DMS114 treated with DMSO at 0.1 percent for 48 hours (cell line): Measurements from ENCODE around the gene KANSL1.
"Not testable (repeated sequence)": the region's sequence is repeated elsewhere in the genome, so short reads cannot be mapped to it uniquely, and the experiment has no call there.

Source experiments
- DNase-seq: peaks from one replicate; lab custom pipeline; 2025; ENCODE audit not compliant: unreplicated experiment; lab: John Stamatoyannopoulos, UW

The KANSL1 gene, protein sequence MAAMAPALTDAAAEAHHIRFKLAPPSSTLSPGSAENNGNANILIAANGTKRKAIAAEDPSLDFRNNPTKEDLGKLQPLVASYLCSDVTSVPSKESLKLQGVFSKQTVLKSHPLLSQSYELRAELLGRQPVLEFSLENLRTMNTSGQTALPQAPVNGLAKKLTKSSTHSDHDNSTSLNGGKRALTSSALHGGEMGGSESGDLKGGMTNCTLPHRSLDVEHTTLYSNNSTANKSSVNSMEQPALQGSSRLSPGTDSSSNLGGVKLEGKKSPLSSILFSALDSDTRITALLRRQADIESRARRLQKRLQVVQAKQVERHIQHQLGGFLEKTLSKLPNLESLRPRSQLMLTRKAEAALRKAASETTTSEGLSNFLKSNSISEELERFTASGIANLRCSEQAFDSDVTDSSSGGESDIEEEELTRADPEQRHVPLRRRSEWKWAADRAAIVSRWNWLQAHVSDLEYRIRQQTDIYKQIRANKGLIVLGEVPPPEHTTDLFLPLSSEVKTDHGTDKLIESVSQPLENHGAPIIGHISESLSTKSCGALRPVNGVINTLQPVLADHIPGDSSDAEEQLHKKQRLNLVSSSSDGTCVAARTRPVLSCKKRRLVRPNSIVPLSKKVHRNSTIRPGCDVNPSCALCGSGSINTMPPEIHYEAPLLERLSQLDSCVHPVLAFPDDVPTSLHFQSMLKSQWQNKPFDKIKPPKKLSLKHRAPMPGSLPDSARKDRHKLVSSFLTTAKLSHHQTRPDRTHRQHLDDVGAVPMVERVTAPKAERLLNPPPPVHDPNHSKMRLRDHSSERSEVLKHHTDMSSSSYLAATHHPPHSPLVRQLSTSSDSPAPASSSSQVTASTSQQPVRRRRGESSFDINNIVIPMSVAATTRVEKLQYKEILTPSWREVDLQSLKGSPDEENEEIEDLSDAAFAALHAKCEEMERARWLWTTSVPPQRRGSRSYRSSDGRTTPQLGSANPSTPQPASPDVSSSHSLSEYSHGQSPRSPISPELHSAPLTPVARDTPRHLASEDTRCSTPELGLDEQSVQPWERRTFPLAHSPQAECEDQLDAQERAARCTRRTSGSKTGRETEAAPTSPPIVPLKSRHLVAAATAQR (N-terminal part only)

DNA sequence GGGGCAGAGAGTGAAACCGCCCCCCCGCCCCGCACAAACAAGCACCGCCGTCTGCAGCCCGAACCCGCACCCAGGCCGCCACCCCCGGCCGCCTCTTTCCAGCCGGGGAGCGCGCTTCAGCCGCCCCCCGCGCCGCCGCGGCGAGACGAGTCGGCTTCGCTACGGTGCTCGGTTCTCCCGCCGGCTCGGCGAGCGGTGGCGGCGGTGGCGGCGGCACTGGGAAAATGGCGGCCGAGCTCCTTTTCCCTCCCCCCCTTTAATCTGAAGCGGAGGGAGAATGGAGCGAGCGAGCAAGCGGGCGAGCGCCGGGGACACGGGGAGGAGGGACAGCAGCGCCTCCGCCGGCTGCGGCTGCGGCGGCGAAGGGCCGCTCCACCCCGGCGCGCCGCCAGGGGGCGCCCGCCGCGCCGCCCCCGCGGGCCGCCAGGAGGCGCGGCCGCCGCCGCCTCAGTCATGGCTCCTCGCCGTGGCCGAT, at the start of gene KANSL1:
Gene KANSL1 (minus strand): TSS at position 279 of the 475 bp plus-strand sequence. CDS start 21,286 bp downstream, outside the sequence.
- DNase-seq = peak; percentile 90

DNA sequence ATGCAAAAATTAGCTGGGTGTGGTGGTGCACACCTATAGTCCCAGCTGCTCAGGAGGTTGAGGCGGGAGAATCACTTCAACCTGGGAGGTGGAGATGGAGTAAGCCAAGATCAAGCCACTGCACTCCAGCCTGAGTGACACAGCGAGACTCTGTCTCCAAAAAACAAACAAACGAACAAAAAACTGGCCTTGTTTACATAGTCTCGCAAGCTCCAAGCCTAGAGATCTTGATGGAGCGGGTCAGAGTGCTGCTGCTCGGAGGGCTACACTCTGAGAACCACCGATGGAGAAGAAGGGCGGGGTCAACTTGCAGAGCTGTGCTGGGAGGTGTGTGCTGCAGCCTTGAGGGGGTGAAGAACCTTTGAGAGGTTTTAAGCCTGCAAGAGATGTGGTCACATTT, 38.1 kb upstream of the KANSL1 start:
- DNase-seq = not testable (repeated sequence)

DNA sequence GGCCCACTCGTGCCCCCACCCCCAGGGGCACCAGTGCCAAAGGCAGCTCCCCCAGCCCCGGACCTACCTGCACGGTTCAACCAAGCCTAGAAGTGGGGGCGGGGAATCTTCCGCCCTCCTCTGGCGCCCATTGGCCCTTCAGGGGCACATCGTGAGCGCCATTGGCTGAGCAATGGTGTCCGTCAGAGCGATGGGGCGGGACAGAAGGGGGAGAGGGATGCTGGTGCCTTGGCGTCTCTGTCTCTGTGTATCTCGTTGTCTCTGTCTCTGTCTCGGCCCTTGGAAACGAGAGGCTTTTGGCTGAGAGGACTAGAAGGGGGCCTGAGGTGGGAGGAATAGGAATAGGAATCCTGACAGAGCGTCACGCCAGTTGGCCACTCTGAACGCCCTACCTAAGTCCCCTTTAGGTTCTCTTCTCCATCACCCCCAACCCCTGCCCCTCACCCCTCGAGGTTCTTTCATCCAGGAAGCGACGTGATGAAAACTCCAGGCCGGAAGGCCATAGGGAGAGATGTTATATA, 32.1 kb upstream of the KANSL1 start:
- DNase-seq = peak; percentile 94

DNA sequence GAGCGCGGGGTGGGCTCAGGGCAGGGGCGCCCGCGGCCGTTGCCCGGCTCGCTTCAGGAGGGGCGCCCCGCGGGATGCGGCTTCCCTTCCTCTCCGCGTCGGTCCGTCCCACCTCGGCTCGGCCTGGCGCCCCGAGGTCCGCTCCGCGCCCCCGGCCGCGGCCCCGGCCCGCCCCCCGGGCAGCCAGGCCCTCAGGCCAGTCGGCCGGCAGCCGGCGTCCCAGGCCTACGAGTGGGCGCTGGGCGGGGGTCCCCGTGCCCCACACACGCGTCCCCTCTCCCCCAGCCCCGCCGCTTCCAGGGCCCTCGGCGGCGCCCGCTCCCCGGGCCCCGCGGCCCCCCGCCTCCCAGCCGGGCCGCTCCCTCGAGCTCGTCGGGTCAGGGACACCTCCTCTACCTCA, 31.6 kb upstream of the KANSL1 start:
- not testable (repeated sequence) for DNase-seq

DNA sequence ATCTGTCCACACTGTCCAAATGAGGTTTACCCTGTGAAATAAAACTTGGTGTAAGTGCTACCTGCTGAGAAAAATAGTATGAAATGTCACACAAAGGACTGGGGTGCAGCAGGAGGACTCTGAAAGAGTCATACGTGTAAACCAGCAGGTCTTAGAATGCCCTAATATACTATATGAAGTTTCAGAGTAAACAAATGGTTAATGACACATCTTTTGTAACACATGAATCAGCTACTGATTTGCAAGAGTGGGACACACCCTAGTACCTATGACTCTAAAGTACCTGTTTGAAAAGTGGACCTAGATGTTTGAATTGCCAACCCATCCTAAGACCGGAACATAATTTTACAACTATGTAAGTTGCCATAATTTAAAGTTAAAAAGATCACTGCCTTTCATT, 29.8 kb upstream of the KANSL1 start:
- DNase-seq = not testable (repeated sequence)

DNA sequence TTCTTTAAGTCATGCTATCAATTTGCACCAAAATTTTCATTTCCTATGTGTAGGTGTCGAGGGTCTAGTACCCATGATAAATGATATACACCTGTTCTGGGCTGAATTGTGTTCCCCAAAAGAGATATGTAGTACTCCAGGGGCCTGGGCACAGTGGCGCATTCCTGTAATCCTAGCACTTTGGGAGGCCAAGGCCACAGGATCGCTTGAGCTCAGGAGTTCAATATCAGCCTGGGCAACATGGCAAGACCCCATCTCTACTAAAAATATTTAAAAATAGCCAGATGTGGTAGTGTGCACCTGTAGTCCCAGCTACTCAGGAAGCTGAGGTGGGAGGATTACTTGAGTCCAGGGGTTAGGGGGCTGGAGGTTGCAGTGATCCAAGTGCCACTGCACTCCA, 23.5 kb upstream of the KANSL1 start:
- no peak for DNase-seq

DNA sequence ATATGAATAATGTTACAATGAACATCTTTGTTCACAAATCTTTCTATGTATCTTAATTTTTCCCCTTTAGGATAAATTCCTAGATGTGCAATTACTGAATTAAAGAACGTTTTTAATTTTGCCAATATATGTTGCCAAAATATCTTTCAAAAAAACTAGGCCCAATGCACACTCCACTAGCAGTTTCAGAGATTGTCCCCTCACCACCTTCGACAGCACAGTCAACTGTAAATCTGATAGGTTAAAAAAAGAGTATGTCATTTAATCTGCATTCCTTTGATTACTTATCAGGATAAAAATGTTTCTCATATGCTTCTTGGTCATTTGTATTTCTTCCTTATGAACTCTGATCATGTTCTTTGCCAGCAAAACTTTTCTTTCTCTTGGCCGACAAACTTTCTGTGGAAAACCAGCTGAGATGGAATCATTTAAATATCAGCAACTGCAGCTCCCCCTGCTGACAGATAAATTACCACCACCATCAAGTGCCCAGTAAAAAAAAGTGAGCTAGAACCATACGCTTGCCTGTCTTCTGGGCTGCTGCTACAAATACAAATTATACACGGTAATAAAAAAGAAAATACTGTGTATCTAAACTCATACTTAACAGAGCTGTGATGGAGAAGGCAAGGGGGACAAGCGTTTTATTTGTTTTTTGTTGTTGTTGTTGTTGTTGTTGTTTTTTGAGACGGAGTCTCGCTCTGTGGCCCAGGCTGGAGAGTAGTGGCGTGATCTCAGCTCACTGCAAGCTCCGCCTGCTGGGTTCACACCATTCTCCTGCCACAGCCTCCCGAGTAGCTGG, 19.6 kb upstream of the KANSL1 start:
- DNase-seq = peak; percentile 87

DNA sequence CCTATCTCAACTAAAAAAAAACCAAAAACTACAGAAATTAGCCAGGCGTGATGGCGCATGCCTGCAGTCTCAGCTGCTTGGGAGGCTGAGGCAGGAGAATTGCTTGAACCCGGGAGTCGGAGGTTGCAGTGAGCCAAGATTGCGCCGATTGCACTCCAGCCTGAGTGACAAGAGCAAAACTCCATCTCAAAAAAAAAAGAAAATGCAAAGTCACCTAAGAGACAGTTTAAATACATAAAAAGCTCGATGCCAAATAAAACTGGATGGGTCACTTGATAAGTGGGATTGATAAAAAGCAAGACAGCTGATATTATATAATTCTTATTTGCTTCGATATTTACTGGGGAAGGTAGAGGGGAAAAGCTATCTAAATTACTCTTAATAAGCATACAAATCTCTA, 15.8 kb upstream of the KANSL1 start:
- no peak for DNase-seq

DNA sequence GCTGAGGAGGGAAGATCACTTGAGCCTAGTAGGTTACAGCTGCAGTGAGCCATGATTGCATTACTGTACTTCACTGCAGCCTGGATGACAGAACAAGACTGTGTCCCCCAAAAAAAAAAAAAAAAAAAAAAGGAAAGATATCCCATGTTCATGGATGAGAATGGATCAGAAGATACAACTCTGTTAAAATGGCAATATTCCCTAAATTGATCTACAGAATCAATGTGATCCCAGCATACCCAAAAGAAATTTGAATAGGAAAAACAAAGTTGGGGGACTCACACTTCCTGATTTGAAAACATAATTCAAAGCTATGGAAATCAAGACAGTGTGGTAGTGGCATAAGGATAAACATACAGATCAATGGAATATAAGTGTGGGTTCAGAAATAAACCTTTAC, 12.7 kb upstream of the KANSL1 start:
- no peak for DNase-seq

DNA sequence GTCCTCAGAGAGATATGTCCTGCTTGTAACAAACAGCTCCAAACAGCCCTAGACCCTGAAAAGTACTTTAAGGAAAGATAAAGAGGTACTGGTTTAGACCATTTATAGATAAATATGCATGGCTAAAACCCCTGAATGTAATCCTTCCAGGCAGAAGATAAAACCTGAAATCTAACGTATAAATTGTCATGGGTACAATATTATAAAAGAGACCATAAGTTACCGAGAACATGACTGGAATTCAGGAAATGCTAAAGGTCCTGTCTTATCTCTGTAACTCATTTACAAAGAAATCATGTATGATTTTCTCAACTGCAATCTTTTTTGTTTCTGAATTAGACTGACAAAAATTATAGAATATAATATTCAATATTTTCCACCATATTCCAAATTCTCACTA, 9.2 kb upstream of the KANSL1 start:
- no peak for DNase-seq

DNA sequence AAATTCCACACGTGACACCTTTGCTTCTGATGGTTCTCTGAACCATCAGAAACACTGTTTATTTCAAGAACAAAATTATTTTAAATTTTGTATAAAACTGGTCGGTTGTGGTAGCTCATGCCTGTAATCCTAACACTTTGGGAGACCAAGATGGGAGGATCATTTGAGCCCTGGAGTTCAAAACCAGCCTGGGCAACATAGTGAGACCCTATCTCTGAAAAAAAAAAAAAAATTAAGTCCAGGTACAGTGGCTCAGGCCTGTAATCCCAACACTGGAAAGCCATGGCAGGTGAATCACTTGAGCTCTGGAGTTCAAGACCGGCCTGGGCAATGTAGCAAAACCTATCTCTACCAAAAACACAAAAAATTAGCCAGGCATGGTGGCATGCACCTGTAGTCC, 8.3 kb upstream of the KANSL1 start:
- no peak for DNase-seq

DNA sequence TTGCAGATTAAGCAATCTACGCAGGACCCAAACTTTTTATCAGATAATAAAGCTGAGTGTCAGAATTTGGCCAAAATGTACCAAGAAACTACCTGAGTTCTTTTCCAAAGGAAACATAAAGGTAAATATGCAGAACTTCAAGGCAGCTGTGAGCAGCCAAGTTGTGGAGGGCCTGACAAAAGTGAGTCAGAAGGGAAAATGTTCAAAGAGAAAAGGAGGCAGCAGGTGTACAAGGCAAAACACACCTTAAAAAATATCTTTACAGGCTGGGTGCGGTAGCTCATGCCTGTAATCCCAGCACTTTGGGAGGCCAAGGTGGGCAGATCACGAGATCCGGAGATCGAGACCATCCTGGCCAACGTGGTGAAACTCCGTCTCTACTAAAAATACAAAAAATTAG, 7.0 kb upstream of the KANSL1 start:
- no peak for DNase-seq

DNA sequence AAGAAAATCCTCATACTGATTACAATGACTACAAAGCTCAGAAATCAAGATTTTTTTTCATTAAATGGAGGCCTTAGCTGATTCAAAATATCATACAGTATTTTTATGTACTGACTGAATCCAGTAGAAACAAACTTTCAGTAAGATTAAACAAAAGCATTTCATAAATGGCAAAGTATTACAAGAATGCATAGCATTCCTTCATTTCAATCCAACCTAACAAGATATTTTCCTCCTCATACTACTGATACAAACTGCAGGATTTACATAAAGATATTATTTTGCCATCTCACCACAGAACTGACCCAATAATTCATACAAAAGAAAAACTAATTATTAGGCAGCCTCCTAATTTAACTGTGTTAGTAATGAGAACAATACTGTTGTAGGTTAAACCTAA, 6.2 kb upstream of the KANSL1 start:
- DNase-seq = no peak

DNA sequence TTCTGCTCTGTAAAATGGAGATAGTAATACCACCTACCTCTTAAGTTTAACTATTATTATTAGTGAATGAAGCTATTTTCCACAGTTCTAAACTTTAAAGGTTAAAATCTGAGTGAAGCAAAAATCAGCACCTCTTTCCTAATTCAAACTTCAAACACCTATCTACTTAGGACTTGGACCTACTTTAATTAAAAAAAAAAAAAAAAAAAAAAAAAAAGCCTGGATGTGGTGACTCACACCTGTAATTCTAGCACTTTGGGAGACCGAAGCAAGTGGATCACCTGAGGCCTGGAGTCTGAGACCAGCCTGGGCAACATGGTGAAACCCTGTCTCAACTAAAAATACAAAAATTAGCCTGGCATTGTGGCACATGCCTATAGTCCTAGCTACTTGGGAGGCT, 5.0 kb upstream of the KANSL1 start:
- DNase-seq = no peak

DNA sequence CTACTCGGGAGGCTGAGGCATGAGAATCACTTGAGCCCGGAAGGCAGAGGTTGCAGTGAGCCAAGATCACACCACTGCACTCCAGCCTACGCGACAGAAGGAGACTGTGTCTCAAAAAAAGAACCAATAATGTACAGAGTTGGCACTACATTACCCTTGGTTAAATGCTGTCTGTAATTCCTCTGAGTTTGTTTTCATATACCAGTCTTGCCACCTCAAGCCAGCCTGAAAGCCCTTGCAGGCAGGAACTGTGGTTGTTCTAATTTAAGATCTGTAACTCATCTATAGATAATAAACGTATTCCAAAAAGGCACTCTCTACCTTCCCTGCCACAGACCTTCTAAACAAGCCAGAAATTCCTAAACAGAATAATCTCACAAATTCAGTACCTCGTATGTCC, 4.3 kb upstream of the KANSL1 start:
- DNase-seq = no peak

DNA sequence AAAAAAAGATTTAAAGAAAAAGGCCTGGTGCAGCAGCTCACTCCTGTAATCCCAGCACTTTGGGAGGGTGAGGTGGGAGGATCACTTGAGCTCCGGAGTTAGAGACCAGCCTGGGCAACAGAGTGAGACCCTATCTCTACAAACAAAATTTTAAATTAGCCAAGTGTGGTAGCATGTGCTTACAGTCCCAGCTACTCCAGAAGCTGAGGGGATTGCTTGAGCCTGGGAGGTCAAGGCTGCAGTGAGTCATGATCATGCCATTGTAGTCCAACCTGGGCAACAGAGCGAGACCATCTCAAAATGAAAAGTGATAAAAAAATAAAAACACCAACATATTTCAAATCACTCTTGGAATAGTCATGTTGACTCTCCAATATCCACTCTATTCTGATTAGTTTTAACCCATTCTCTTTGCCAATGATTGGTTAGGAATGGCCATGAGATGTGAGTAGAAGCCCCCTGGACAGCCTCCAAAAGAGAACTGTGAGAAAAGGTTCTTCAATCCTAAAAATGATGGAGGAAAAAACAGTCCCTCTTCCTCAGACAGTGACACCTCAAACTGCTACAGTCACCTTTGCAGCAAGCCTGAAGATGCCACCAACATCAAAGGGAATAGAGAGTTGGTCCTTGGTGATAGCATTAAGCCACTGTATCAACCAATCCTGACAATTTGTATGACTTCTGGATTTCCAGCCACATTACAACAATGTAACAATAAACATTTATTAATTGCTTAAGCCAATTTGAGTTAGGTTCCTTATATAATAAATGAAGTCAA, 2.9 kb upstream of the KANSL1 start:
- no peak for DNase-seq

DNA sequence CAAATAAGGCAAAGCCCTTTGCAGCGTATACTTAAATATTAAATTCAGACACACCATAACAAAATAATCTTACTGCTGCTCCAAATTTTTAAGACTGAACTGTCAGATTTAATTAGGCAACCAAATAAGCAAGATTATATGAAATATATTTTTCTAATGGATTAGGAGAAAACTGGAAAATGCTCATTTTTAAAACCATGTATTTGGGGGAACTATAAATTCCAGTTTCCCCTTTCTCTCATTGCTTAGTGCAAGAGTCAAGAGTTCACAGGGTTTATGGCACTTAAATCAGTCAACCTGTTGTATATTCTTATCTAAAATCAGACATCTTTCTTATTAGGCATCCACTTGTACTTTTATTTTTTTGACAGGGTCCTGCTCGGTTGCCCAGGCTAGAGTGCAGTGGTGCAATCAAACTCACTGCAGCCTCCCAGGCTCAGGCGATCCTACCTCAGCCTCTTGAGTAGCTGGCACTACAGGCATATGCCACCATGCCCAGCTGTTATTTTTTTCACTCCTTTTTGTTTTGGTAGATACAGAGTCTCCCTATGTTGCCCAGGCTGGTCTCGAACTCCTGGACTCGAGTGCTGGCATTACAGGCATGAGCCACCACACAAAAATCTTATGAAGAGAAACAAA, 2.1 kb upstream of the KANSL1 start:
- DNase-seq = no peak

DNA sequence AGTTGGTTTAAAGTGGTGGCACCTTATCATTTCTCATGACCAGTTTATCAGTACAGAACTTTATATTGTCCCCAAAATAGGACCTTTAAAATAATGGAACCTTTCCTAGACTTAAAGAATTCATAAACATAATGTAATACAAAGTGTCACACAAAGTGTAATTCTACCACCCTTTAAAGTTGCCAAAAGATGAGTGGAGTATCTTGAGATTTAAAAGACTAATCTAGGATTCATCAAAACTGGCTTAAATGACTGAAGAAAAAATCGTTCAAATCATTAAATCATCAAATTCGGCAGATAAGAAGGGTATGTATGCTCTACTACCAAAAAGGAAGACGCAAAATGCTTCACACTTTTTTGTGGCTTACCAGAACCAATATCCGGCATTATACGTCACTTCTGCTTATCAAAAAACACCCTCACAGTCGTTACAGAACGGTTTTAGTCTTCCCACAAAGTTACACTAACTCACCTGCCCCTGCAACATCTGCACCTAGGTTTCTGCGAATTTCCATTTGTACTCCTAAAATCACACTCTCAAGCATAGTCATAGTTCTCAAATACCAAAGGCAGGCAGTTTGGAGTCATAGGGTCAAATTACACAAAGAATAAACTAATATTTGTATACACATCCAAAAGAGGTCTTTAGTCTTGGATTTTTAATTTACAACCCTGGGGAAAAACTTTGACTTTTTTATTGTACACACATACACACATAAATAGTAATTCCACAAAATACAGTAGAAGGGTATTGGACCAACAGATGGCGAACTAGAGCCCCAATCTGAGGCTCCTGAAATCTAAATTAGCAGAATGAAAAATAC, 1.4 kb upstream of the KANSL1 start:
- DNase-seq = peak; percentile 62
